ENCODE results near the gene NET1.
A peak's percentile ranks its signal among the peaks of the same experiment; 100 is the strongest.
"Not testable (repeated sequence)": the region's sequence is repeated elsewhere in the genome, so short reads cannot be mapped to it uniquely, and the experiment has no call there.

The NET1 gene

GRCh38 chr10:5412277-5412941, at the start of gene NET1:
NET1 (plus strand) TSS chr10:5412557; CDS start chr10:5412693, 136 bp downstream.
- peak; percentile 65 for DNase-seq

GRCh38 chr10:5362873-5363272, 49.5 kb upstream of the NET1 start:
- no peak for DNase-seq

DNA sequence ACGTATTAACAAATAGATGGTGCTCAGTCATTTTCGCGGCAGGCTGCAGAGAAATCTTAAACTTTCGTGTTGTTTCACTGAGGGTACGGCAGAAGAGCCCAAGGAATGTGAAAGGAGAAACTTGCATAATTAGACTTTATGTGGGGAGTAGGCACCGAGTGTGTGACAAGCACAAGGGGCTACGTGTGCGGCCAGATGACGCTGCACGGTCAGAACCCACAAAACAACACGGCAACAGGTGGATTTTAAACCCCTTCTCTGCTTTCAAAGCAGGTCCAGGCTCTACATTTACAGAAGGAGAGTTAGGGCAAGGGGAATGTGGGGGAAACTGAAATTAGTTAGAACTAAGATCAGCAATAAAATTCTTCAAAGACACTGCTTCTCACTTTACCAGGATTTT, 48.0 kb upstream of the NET1 start:
- no peak for DNase-seq

DNA sequence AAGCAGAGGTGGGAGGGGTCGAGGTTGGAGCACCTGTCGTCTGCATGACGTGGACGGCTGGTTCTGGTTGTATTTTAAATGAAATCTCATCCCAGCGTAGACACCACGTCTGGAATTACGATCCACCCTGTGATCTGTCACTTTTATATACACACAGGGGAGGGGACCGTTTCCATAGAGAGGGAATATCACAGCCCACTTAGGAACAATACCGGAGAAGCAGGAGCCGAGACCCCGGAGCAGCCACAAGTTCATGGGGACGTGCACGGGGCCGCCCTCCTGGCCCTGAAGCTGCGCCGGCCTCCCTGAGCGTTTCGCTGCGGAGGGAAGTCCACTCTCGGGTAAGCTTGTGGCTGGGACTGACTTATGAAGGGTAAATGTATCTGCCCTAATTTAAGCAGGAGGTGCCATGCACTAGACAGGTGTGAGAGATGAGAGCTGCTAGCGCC, 47.4 kb upstream of the NET1 start, which contains the start of gene UCN3:
UCN3 (plus strand) TSS at position 77 of the 449 bp plus-strand sequence. CDS start 8,755 bp downstream, outside the sequence.
- no peak for DNase-seq

DNA sequence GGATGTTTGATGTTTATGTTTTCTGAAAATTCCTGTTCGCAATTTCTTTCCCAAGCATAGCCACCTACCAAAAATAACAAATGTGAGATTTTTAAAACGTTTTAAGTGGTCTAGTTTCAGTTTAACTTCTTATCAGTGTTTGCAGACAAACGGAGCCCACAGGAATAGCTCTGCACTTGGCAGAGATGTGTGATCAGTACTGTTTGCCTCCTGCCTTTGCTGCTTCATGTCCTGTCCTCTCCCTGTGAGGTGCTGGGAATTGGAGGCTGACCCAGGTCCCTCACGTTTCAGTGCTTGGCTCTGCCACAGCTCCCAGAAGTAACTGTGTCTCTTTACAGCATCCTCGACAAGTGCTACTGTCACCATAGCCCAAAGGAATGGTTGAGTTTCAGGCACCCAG, 46.4 kb upstream of the NET1 start:
- no peak for DNase-seq

DNA sequence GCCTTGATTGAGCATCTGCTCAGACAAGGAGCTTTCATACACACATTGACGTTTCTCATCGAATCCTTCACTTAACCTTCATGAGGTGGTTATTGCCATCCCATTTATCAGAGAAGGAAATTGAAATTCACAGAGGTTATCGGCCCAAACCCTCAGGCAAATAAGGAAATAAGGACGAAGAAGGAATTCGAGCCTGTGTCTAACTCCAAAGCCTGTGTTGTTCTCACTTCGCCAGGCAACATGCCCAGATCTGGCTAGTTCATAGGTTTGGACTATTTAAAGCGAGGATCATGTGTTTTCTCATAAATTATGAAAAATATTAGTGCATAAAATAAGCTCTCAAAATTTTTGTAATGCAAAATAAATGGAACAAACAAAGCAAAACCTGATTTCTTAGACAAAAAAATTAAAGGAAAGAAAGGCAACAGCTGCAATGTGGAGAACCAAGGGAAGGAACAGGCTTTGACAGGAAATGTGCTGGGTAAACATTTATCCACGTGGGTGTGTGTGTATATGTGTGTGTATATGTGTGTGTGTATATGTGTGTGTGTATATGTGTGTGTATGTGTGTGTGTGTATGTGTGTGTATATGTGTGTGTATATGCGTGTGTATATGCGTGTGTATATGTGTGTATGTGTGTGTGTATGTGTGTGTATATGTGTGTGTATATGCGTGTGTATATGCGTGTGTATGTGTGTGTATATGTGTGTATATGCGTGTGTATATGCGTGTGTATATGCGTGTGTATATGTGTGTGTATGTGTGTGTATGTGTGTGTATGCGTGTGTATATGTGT, 42.8 kb upstream of the NET1 start:
- DNase-seq, result no peak

GRCh38 chr10:5370493-5371352, 41.6 kb upstream of the NET1 start:
- no peak for DNase-seq

DNA sequence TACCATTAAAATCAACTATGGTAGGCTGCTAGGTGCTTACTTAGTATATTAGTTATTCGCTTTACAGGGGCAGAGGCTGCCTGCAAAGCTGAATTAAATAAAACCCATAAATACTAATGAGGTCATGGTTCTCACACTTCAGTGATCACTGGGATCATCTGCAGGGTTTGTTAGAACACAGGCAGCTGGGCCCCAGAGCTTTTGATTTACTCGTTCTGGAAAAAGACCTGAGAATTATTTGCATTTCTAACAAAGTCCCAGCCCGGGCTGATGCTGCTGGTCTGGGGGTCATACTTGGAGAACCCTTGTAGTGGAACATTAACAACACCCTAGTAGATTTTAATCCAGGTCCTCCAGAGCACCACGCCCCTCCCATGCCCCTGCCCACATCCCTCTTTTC, 39.0 kb upstream of the NET1 start:
- no peak for DNase-seq

DNA sequence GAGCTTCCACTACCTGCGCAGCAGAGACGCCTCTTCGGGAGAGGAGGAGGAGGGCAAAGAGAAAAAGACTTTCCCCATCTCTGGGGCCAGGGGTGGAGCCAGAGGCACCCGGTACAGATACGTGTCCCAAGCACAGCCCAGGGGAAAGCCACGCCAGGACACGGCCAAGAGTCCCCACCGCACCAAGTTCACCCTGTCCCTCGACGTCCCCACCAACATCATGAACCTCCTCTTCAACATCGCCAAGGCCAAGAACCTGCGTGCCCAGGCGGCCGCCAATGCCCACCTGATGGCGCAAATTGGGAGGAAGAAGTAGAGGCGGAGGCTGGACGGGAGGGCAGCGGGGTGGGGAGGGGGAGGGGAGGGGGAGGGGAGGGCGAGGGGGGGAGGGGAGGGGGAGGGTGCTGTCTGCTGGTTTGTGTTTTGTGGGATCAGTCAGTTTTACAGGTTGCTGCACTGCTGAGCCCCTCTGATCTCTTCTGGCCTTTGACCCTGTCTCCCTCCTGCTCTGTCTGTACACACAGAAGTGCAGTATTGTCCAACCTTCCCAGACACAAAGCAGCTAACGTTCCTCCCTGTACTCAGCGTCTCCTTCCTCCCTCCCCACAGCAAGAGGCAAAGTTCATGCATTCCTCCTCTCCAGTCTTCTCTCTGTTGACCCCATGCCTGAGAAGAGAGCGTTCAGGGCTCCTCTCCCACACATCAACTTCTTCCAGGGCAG, 38.3 kb upstream of the NET1 start:
- DNase-seq, result no peak

DNA sequence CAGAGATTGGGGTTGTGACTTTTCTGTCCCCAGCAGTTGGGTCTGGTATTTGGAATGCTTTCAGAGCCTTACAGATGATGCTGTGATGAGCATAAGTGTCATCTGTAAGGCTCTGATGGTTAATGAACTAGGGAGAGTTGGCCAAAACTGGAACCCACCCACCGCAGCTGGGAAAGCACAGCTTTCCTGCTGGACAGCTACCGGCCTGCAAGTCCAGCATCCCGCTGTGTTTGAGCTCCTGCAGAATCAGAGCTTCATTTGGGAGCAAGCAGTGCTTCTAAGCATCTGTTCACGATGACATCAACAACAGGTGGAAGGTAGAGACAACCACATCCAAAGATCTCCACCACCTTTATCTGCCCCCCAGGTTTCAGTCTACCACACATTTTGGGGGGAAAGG, 35.9 kb upstream of the NET1 start:
- DNase-seq, result no peak

DNA sequence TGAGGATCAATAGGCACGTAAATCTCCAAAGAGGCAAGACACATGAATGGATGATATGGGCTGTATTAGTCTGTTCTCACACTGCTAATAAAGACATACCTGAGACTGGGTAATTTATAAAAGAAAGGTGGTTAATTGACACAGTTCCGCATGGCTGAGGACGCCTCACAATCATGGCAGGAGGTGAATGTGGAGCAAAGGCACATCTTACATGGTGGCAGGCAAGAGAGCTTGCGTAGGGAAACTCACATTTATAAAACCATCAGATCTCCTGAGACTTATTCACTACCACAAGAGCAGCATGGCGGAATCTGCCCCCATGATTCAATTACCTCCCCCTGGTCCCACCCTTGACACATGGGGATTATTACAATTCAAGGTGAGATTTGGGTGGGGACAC, 33.2 kb upstream of the NET1 start:
- not testable (repeated sequence) for DNase-seq

GRCh38 chr10:5380395-5380794, 32.0 kb upstream of the NET1 start:
- DNase-seq, result not testable (repeated sequence)

- no peak for DNase-seq
Observed at GRCh38 chr10:5381187-5381586, 31.2 kb upstream of the NET1 start.

DNA sequence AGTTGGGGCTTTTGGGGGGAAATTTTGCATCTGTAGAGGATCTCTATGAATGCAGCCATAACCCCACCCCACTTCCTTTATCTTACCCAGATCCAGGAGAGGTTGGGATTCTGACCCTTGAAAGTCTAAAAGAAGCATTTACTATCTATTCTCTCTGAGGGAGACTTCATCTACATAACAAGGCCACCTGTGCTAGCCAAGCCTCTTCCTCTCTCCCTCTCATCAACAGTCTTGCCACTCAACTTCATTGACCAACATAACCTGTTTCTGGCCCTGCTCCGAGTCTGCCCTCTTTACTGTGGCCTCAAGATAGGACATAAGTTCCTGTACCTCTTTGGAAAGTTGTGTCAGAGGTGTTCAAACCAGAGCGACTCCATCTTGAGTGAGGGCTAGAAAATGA, 27.1 kb upstream of the NET1 start:
- DNase-seq, result no peak

GRCh38 chr10:5387169-5387568, 25.2 kb upstream of the NET1 start:
- DNase-seq, result no peak

- DNase-seq, result no peak
Observed at GRCh38 chr10:5390607-5391205, 21.7 kb upstream of the NET1 start.

- no peak for DNase-seq
Observed at GRCh38 chr10:5391790-5392189, 20.6 kb upstream of the NET1 start.

- DNase-seq, result no peak
Observed at GRCh38 chr10:5393529-5393928, 18.8 kb upstream of the NET1 start.

DNA sequence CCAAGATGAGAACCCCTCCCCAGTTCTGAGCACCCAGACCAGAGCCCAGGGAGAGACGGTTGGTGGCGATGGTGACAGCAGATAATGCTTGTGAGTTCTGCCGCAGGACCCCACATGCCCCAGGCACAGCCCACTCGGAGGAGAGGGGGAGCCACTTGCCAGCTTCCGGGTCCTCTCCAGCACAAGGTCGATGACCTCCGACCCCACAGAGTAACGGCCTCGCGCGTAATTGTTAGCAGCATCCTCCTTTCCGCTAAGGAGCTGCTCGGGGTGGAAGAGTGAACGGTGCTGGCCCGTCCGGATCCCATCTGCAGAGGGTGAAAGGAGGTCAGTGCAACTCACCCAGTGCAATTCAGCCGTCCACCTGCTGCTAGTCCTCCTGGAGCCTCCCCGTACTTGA, 17.2 kb upstream of the NET1 start:
- no peak for DNase-seq

DNA sequence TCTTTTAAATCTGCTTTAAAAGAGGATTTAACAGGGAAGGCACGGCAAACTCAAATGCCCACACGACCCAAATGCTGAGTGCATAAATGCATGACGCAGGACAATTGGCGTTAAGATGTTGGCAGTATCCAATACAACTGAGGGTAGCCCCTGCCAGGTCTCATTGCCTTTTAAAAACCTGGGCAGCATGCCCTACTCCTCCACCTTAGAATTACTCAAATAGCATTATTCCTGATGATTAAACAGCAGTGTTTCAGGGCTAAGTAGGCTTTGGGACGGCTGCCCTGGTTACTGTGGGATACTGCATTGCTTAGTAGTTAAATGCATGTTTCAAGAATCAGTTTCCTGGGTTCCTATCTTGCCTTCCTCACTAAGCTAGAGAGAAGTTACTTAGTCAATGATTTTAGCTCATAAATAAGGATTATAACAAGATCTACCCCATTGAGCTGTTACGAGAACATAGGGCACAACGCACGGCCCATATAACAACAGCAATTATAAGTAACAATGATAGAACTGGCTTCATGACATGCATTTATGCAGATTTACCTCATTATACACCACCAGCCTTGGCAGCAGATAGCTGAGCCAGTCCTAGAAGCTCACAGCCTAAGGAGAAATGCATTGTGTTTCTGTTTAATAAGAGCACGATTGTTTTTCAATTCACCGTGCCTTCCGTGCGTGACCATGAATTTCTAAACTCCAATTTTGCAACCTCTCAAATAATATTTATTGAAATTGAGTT, 15.6 kb upstream of the NET1 start:
- DNase-seq, result no peak

- DNase-seq, result no peak
Observed at GRCh38 chr10:5399332-5399731, 13.0 kb upstream of the NET1 start.

All from amniotic stem cell (primary cell).